Loucy (cell line): ENCODE measurements around the gene PALB2.
"Not testable (repeated sequence)": the region's sequence is repeated elsewhere in the genome, so short reads cannot be mapped to it uniquely, and the experiment has no call there.

Experiments used
- H2AFZ ChIP-seq: fragments of 200-600 bp; sonication (generic); 2 replicates; pipeline ENCODE4 v1.6.0; 2016; ENCODE audit warnings: antibody characterized with exemption, mild to moderate bottlenecking, low read length, moderate library complexity
- H3F3A ChIP-seq: fragments of 200-600 bp; 2 replicates; pipeline ENCODE4 v1.6.0; 2016; ENCODE audit warnings: antibody characterized with exemption, low read depth, mild to moderate bottlenecking
- H3K27me3 ChIP-seq: fragments of 200-600 bp; sonication (generic); 2 replicates; pipeline ENCODE4 v1.6.1; 2014; ENCODE audit warnings: low read length, mild to moderate bottlenecking; ENCODE audit not compliant: insufficient read depth, poor library complexity, severe bottlenecking
- H3K36me3 ChIP-seq: fragments of 200-600 bp; sonication (generic); 2 replicates; pipeline ENCODE4 v1.6.1; 2016; ENCODE audit warnings: low read length; ENCODE audit not compliant: insufficient read depth
- H3K4me1 ChIP-seq: fragments of 200-600 bp; sonication (generic); 2 replicates; pipeline ENCODE4 v1.5.1; 2014; ENCODE audit warnings: low read length, mild to moderate bottlenecking; ENCODE audit not compliant: insufficient read depth, poor library complexity, severe bottlenecking
- H3K4me2 ChIP-seq: fragments of 200-600 bp; sonication (generic); 2 replicates; pipeline ENCODE4 v1.6.0; 2014; ENCODE audit warnings: antibody characterized with exemption, low read length, low read depth, mild to moderate bottlenecking; ENCODE audit not compliant: poor library complexity, severe bottlenecking
- H3K4me3 ChIP-seq: fragments of 200-600 bp; sonication (generic); 2 replicates; pipeline ENCODE4 v1.5.1; 2014; ENCODE audit warnings: low read length, mild to moderate bottlenecking, mixed read lengths; ENCODE audit not compliant: poor library complexity, severe bottlenecking
- H3K79me2 ChIP-seq: fragments of 200-600 bp; sonication (generic); 2 replicates; pipeline ENCODE4 v1.6.1; 2014; ENCODE audit warnings: low read length; ENCODE audit not compliant: insufficient read depth
- H3K9ac ChIP-seq: fragments of 200-600 bp; sonication (generic); 2 replicates; pipeline ENCODE4 v1.6.0; 2014; ENCODE audit warnings: mild to moderate bottlenecking, low read depth, low read length, moderate library complexity; ENCODE audit not compliant: poor library complexity, severe bottlenecking
- H3K9me2 ChIP-seq: fragments of 200-600 bp; sonication (generic); replicated peaks from 2 replicates; pipeline ENCODE4 v1.6.1; 2016; ENCODE audit warnings: low read depth, low read length, mixed read lengths
- H3K9me3 ChIP-seq: fragments of 200-600 bp; sonication (generic); 2 replicates; pipeline ENCODE4 v1.6.1; 2014; ENCODE audit warnings: mild to moderate bottlenecking, antibody characterized with exemption, low read length, low read depth; ENCODE audit not compliant: insufficient read depth
- H4K20me1 ChIP-seq: fragments of 200-600 bp; sonication (generic); 2 replicates; pipeline ENCODE4 v1.6.0; 2014; ENCODE audit warnings: antibody characterized with exemption, low read length, mild to moderate bottlenecking; ENCODE audit not compliant: insufficient read depth, poor library complexity, severe bottlenecking
- EZH2phosphoT487 ChIP-seq: fragments of 200-600 bp; IDR thresholded peaks from 2 replicates; pipeline ENCODE4 v1.6.1; 2018; ENCODE audit warnings: antibody characterized with exemption, mild to moderate bottlenecking, moderate library complexity, borderline replicate concordance
- TF ChIP-seq, protein P1 (sequence below): fragments of 200-600 bp; sonication (generic); conservative IDR thresholded peaks from 2 replicates; pipeline ENCODE4 v1.5.1; 2014; ENCODE audit warnings: mild to moderate bottlenecking, antibody characterized with exemption, low read length

The PALB2 gene

DNA sequence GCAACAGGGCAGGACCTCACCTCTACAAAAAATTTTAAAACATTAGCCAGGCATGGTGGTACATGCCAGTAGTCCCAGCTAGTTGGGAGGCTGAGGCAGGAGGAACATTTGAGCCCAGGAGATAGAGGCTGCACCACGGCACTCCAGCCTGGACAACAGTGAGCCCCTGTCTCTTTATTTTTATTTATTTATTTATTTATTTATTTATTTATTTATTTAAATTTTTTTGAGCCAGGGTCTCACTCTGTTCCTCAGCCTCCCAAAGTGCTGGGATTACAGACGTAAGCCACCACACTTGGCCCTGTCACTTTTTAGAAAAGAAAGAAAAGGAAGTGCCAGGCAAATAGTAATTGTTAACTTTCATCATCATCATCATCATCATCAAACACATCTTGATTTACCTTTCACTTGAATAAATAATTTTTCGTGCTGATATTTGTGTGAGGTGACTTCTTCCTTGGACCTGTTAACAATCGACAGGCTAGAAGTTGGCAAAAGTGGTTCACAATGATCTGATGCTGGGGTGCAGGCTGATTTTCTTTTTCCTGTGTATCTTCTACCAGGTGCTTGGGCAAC lies 6.6 kb downstream of the PALB2 start:
- Histone ChIP-seq H2AFZ (no peak overlapping the region), H3F3A (0 out of 2 replicates have a peak, but pooled peaks cover 3% of the 10 kb centered on the region), H4K20me1 (no peaks in the 10 kb centered on the region), H3K27me3 (no peaks in the 10 kb centered on the region), H3K9me2 (no peaks in the 10 kb centered on the region), H3K4me1 (peaks cover 3% of the 10 kb centered on the region), H3K79me2 (peaks cover 10% of the 10 kb centered on the region), H3K4me3 (no peak overlapping the region), H3K9ac (no peak overlapping the region), H3K4me2 (no peak overlapping the region), H3K36me3 (peaks cover 19% of the 10 kb centered on the region; the same call in 1 of the 2 replicates), H3K9me3 (no peaks in the 10 kb centered on the region)
- no peak for TF ChIP-seq EZH2phosphoT487
- TF ChIP-seq, protein P1, sequence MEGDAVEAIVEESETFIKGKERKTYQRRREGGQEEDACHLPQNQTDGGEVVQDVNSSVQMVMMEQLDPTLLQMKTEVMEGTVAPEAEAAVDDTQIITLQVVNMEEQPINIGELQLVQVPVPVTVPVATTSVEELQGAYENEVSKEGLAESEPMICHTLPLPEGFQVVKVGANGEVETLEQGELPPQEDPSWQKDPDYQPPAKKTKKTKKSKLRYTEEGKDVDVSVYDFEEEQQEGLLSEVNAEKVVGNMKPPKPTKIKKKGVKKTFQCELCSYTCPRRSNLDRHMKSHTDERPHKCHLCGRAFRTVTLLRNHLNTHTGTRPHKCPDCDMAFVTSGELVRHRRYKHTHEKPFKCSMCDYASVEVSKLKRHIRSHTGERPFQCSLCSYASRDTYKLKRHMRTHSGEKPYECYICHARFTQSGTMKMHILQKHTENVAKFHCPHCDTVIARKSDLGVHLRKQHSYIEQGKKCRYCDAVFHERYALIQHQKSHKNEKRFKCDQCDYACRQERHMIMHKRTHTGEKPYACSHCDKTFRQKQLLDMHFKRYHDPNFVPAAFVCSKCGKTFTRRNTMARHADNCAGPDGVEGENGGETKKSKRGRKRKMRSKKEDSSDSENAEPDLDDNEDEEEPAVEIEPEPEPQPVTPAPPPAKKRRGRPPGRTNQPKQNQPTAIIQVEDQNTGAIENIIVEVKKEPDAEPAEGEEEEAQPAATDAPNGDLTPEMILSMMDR = no peak

DNA sequence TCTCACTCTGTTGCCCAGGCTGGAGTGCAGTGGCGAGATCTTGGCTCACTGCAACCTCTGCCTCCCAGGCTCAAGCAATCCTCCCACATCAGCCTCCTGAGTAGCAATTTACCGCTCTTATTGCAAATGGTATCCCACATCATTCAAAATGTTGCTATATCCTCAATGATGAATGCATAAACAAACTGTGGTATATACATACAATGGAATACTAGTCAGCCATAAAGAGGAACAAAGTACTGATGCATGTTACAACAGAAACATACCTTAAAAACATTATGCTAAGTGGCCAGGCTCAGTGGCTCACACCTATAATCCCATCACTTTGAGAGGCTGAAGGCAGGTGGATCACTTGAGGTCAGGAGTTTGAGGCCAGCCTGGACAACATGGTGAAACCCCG lies 9.2 kb downstream of the PALB2 start:
- H3K4me3 ChIP-seq, H3K9me3 ChIP-seq, H3K79me2 ChIP-seq, H4K20me1 ChIP-seq, H3K27me3 ChIP-seq, H3K9ac ChIP-seq, H2AFZ ChIP-seq, H3F3A ChIP-seq, H3K4me1 ChIP-seq, H3K4me2 ChIP-seq, H3K9me2 ChIP-seq: not testable (repeated sequence)
- peaks cover 25% of the 10 kb centered on the region; the same call in 1 of the 2 replicates for H3K36me3 ChIP-seq

DNA sequence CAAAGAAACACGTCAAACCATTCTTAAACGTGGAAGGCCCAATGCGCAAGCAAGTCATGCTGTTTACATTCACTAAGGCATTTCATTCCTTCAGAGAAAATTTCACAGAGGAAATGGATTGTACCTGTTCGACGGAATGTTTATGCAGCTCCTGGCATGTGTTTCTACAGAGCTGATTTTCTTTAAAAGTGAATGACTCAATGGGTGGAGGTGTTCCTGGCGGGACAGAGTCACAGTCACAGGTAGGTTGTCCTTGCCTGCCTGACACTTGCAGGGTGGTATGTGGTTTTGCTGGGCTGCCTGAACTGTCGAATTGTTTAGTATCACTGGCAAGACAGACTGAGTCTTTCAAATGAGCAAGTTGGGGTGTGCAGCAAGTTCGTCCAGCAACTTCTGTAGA lies 11.6 kb downstream of the PALB2 start:
- Histone ChIP-seq H2AFZ (no peak overlapping the region), H4K20me1 (no peaks in the 10 kb centered on the region), H3K9ac (no peak overlapping the region), H3K79me2 (0 out of 2 replicates have a peak, but pooled peaks cover 4% of the 10 kb centered on the region), H3K27me3 (no peaks in the 10 kb centered on the region), H3F3A (no peaks in the 10 kb centered on the region), H3K9me3 (no peaks in the 10 kb centered on the region), H3K4me2 (no peak overlapping the region), H3K4me1 (peaks cover 3% of the 10 kb centered on the region), H3K4me3 (no peak overlapping the region), H3K9me2 (no peaks in the 10 kb centered on the region), H3K36me3 (peaks cover 26% of the 10 kb centered on the region; the same call in 1 of the 2 replicates)
- TF ChIP-seq, protein P1 = no peak
- no peak for TF ChIP-seq EZH2phosphoT487

DNA sequence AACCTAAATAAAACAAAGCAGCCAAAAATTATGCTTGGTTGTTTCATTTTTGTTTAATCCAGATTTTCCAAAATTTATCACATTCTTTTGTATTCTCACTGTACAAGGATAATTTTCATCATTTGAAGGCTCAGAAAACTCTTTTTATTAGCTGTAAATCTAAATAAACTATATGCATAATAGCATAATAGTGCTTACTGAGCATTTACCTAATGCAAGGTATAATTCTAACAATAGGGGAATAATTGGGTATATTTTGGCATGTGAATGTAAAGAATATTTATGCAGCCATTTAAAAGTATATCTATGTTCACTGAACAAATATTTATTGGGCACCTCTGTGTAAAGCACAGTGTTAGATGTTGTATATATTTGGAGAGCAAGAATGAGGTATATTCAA lies 17.0 kb downstream of the PALB2 start:
- H4K20me1 ChIP-seq = no peaks in the 10 kb centered on the region
- no peak overlapping the region for H3K9ac ChIP-seq
- H2AFZ ChIP-seq = no peak overlapping the region
- no peaks in the 10 kb centered on the region for H3K9me2 ChIP-seq
- no peak overlapping the region for H3K4me3 ChIP-seq
- H3K4me1 ChIP-seq = no peaks in the 10 kb centered on the region
- H3K4me2 ChIP-seq = no peak overlapping the region
- no peaks in the 10 kb centered on the region for H3K27me3 ChIP-seq
- H3K9me3 ChIP-seq = no peaks in the 10 kb centered on the region
- peaks cover 52% of the 10 kb centered on the region; the same call in 1 of the 2 replicates for H3K36me3 ChIP-seq
- H3F3A ChIP-seq = no peaks in the 10 kb centered on the region
- TF ChIP-seq, protein P1 = no peak
- no peak for TF ChIP-seq EZH2phosphoT487
- H3K79me2 ChIP-seq = no peaks in the 10 kb centered on the region
